Raji (cell line): ENCODE data around the gene ZMYM1.

ENCODE experiments used
- POLR2A ChIP-seq: IDR thresholded peaks from 2 replicates; pipeline ENCODE4 v1.6.1; 2011; ENCODE audit warnings: low read depth, low read length, control low read depth; ENCODE audit not compliant: insufficient read depth

ZMYM1 gene

DNA sequence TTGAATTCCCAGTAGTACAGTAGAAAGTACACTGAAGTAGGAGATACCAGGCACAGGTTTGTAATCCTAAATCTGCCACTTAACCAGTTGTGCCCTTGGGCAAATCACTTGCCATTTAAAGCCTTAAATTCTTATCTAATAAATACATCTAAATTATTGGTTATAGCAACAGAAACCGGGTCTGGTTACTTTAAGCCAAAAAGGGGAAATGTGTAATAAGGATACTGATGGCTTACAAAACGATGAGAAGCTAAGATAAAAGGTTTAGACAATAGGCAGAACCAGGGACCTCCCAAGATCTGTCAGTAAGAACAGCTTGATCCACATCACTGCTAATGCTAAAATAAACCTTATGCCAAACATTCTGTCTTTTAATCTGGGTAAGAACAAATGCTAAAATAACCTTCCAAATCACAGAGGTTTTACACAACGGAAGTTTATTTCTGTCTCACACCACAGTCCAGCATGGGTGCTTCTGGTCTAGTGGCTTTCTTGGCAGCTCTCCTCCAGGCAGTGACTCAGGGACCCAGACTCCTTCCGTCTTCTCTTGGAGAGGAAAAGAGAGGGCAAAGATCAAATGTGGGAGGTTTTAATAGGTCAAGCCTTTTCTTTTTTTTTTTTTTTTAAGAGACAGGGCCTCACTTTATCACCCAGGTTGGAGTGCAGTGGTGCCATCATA lies 16.5 kb upstream of the ZMYM1 start:
- no peak for TF ChIP-seq POLR2A

DNA sequence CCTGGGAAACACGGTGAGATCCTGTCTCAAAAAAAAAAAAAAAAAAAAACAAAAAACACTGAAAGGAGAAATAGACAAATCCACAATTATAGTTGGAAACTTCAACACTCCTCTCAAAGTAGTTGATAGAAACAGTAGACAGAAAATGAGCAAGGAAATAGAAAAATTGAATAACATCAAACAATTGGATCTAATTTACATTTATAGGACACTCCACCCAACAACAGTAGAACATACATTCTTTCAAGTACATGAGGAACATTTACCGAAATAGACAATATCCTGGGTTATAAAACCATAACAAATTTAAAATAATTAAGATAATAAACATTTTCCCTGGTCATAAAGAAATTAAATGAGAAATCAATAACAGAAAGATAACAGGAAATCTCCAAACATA lies 14.9 kb upstream of the ZMYM1 start:
- TF ChIP-seq POLR2A, result no peak

- no peak for TF ChIP-seq POLR2A
Observed at GRCh38 chr1:35069746-35070145, 9.4 kb upstream of the ZMYM1 start.

DNA sequence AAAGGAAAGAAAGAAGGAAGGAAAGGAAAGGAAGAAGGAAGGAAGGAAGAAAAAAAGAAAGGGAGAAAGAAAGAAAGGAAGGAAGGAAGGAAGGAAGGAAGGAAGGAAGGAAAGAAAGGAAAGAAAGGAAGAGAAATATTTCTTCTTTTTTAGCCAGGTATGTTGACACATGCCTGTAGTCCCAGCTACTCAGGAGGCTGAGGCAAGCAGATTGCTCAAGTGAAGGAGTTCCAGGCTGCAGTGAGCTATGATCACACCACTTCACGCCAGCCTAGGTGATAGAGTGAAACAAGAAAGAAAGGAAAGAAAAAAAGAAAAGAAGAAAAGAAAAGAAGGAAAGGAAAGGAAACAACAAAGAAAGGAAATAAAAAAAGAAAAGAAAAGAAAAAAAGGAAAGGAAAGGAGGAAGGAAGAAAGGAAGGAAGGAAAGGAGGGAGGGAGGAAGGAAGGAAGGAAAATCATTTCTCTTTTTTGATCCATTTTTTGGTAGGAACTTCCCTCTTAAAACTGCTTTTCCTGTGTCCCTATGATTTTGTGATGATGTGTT lies 5.8 kb upstream of the ZMYM1 start:
- no peak for TF ChIP-seq POLR2A

GRCh38 chr1:35080171-35080854 lies 1.1 kb downstream of the ZMYM1 start:
- no peak for TF ChIP-seq POLR2A

DNA sequence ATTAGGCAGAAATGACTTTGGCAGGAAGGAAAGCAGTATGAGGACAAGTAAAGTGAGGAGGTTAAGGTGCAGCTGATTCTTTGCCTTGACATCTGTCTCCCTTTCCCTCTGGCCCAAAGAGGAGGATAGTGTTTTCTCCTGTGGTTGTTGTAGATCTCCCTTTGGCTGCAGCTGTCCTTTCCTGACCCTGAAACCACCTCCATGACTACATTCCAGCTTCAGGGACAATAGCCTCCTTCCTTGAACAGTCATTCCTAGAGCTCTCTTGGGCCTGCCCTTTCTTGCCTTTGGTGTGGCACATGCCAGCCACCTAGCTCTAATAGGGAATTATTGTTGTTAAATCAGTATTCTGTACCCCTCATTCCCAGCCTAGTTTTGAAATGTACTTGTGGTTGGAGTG lies 6.2 kb downstream of the ZMYM1 start:
- TF ChIP-seq POLR2A, result no peak

DNA sequence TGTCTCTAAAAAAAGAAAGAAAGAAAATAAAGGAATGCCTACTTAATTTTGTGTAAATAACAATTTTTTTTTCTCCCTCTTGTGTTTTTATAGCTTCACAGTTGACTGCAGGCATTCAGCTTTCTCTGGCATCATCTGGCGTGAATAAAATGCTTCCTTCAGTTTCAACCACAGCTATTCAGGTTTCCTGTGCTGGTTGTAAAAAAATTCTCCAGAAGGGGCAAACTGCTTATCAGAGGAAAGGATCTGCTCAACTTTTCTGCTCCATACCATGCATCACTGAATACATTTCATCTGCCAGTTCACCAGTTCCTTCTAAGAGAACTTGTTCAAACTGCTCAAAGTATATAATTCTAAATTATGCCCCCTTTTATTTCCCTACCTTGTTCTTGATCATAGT lies 18.0 kb downstream of the ZMYM1 start:
- TF ChIP-seq POLR2A, result no peak

DNA sequence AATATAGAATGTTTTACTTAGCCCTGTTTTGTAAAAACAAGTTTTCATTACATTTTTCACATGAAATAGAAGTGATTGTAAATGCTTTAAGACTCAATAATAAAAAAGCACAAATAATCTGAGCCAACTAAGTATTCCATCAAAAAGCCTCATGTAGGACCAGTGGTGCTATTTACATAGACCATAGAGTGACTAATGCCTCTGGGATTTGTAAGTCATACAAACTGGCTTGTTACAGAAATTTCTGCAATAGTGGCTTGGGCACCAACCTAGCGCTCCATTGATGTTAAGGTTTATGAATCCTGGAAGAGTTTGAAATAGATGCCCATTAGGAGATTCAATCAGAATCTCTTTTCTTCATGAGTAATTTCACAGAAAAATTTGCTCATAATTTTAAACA lies 31.9 kb downstream of the ZMYM1 start:
- no peak for TF ChIP-seq POLR2A

GRCh38 chr1:35112668-35113067 lies 33.5 kb downstream of the ZMYM1 start:
- no peak for TF ChIP-seq POLR2A

- TF ChIP-seq POLR2A, result no peak
Observed at GRCh38 chr1:35115459-35116383, 36.5 kb downstream of the ZMYM1 start.

DNA sequence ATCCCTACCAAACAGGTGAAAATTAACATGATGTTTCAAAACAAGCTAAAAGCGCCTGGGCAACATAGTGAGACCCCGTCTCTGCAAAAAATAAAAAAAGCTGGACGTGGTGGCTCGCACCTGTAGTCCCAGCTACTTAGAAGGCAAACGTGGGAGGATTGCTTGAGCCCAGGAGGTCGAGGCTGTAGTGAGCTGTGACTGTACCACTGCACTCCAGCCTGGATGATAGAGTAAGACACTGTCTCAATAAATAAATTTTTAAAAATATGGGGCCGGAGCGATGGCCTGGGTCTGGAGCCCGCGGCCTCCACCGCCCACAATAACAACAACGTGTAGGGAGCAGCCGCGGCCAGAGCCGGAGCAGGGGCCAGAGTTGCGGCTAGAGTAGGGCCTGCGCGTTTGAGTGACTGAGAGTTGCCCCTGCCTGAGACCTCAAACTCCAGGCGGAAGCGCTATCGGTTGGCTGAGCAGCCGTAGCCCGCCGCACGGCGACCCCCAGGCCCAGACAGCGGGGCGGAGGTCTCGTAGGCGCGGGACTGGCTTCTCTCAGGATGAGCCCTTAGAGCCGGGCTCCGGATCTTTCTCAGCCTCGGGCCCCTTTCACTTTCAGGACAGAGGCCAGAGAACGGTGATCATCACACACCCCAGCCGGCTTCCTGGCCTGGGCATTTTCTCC lies 41.4 kb downstream of the ZMYM1 start:
- no peak for TF ChIP-seq POLR2A

GRCh38 chr1:35122311-35122710 lies 43.1 kb downstream of the ZMYM1 start:
- TF ChIP-seq POLR2A, result no peak

GRCh38 chr1:35126546-35126945 lies 47.4 kb downstream of the ZMYM1 start:
- TF ChIP-seq POLR2A, result no peak

DNA sequence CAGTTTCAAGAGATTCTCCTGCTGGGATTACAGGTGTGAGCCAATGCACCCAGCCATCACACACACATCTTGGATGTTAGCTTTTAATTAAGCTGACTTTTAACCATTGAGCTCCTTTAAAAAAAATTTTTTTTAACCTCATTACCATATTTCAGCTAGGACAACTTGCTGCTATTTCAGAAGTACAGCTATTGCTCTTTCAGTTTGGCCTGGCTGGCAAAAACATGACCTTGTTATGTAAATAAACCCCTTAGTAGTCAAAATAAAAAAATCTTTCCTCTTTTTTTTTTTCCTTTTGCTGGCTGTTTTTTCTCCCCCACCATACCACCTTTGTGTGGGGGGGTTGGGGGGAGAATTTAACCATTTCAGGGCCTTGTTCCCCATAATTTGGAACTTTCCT lies 49.9 kb downstream of the ZMYM1 start:
- no peak for TF ChIP-seq POLR2A

- no peak for TF ChIP-seq POLR2A
Observed at GRCh38 chr1:35136780-35137179, 57.6 kb downstream of the ZMYM1 start.
